ENCODE data around the gene ABCC1.

DNA sequence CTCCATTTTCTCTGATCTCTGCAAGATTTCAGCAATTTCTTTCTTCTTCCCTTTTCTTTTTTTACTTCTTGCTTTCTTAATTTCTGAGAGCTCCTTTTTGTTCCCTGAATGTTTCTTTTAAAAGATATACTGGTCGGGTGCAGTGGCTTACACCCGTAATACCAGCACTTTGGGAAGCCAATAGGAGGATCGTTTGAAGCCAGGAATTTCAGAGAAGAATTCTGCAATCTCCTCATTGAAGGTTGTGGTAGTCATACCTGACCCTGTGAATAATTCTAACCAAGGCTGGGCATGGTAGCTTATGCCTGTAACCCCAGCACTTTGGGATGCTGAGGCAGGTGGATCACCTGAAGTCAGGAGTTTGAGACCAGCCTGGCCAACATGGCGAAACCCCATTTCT, 15.6 kb upstream of the ABCC1 start:
- no peak for TF ChIP-seq BHLHE40 (IDR thresholded peaks at IDR 0.05; ENCODE audit: borderline replicate concordance)
- TF ChIP-seq FOXA1 (IDR thresholded peaks at IDR 0.05): no peak
- no peak for TF ChIP-seq ZNF384 (IDR thresholded peaks at IDR 0.05)
- no peak for TF ChIP-seq SUZ12 (IDR thresholded peaks at IDR 0.05)
- TF ChIP-seq SP1 (IDR thresholded peaks at IDR 0.05): no peak
- TF ChIP-seq L3MBTL2 (conservative IDR thresholded peaks at IDR 0.05): no peak
- TF ChIP-seq HDGF (IDR thresholded peaks at IDR 0.05; ENCODE audit: borderline replicate concordance): no peak
- TF ChIP-seq FOXK2 (IDR thresholded peaks at IDR 0.05): no peak
- no peak for TF ChIP-seq ELF4 (IDR thresholded peaks at IDR 0.05)
- no peak for TF ChIP-seq CTBP1 (IDR thresholded peaks at IDR 0.05; ENCODE audit: borderline replicate concordance)

All from HEK293T (cell line).